Left colon (tissue), 2 donors: ENCODE measurements around the gene MTMR10. TPM values are rescaled to one million over a fixed set of nuclear protein-coding genes. Genes with fewer than 3 reads are reported as not detected.

Source experiments
- ATAC-seq: fragments of 200-7000 bp; cut with Tn5 transposase; one replicate; pipeline ENCODE4 v1.9.1; 2020; ENCODE audit warnings: mild to moderate bottlenecking, moderate library complexity
- DNase-seq, 2 donors: peaks; one replicate each; pipeline ENCODE4 v3.0.0-alpha.2; 2020
- intact Hi-C, 2 donors: fragments of 100-400 bp; cut with DNase I in 1 of 2; cut with micrococcal nuclease in 1 of 2; formaldehyde crosslinking; loops; one replicate each; pipeline versions ENCODE4 v1.11.2 to v1.14.0; 2022; cut with DNase I, micrococcal nuclease
- total RNA-seq, 2 donors: library from RNA; stranded (reverse); fragmentation: NEBNext Ultra II Directional; extraction: Animal tissue kit (Norgen Biotek cat#: 25700); gene quantifications; one replicate each; pipeline ENCODE4 v1.2.1, GENCODE V29; 2021
- donor health status: DM: no; HTN: no; CAD: no.
- donor health status: DM: yes; HTN: yes; CAD: no.

Gene MTMR10
- total RNA-seq, 2 donors from 2014 or later: 16.1 to 32.1 TPM

GRCh38 chr15:31017311-31017710 lies 25.9 kb upstream of the MTMR10 start:
- ATAC-seq (no peak), DNase-seq (no peak)
- intact Hi-C loops: no loop called here

DNA sequence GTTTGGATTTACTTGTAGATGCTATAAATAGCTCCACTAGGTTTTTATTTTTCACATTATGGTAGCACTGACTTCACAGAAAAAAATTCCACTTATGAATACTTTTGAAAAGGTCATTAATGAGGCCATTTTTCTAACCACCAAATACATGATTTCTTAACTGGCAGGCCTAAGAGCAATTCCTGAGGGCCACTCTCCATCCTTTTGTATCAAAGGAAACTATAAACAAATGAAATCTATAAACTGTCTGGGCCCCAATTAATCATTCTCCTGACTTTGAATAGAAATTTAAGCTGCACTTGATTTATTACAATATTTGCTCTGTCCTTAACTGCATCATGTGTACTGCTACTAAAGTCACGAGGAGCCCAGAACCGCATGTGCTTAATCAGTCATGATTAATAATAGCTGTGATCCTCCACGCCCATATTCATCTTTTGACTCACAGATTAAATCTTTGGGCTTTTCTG lies 25.1 kb upstream of the MTMR10 start:
- intact Hi-C loops: no loop called here
- ATAC-seq (no peak), DNase-seq (no peak)

DNA sequence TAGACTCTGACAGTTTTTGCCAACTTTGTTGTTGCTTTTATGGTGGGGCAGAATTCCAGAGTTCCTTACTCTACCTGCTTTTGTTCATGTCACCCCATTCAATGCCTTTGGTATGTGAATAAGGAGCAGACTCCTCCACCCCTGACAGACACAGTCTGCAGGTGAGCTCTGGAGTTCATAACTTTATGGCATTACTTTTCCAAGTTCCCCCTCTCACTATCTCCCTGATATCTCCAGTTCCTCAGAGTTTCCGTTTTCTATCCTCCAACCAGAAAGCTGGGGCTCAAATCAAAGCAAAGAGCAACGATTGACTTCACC lies 23.1 kb upstream of the MTMR10 start:
- intact Hi-C loops: no loop called here
- ATAC-seq: no peak
- DNase-seq: no peak

DNA sequence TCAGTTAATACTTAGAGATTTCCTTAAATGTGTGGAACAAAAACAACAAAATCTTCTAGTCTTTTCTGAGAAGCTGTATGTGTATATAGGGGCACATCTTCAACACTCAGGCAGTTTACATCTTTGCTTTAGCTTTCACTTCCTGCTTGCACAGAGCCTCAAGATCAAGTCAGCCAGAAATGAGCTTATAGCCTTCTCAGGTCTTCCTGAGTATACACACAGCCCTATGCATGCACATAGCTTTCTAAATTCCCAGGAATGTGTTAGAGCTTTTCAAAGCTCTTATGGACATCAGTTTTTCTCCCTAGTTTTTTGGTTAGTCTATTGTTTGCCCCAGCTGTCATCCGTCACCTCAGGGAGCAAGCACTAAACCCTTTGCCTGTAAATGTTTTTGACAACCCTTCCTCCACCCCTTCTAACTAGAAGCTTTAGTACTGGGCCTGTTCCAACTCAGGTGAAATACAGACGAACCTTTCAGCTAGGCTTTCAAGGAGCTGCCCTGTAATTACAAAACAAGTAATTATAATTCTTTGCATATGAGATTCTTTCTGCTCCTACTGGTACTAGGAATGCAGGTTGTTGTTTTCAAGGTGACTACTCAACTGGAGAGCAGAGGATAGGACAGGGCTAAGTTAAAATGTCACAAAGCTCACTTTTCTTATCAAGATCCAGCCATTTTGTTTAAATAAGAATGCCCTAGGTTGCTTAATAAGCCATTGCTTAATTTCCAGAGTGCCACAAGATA lies 22.6 kb upstream of the MTMR10 start:
- ATAC-seq (peak; percentile 56), DNase-seq (no peak)
- intact Hi-C loops: no loop called here

DNA sequence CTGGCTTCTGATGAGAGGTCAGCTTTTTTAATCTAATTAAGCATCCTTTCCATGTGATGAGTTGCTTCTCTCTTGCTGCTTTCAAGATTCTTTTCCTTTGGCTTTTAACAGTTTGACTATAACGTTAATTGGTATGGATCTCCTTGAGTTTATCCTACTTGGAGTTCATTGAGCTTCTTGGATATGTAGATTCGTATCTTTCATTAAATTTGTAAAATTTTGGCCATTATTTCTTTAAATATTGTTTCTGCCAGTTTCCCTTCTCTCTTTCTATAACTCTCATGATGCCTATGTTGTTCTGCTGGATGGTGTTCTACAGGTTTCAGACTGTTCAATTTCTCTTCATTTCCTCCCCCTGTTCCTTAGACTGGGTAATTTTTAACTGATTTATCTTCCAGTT lies 21.0 kb upstream of the MTMR10 start:
- ATAC-seq (no peak), DNase-seq (no peak)
- intact Hi-C loops: no loop called here

- no peak for ATAC-seq
- no peak for DNase-seq
- intact Hi-C loops: no loop called here
Observed at GRCh38 chr15:31010036-31010435, 18.6 kb upstream of the MTMR10 start.

GRCh38 chr15:31005660-31006059 lies 14.2 kb upstream of the MTMR10 start:
- no peak for ATAC-seq
- intact Hi-C loops: no loop called here
- DNase-seq: no peak

DNA sequence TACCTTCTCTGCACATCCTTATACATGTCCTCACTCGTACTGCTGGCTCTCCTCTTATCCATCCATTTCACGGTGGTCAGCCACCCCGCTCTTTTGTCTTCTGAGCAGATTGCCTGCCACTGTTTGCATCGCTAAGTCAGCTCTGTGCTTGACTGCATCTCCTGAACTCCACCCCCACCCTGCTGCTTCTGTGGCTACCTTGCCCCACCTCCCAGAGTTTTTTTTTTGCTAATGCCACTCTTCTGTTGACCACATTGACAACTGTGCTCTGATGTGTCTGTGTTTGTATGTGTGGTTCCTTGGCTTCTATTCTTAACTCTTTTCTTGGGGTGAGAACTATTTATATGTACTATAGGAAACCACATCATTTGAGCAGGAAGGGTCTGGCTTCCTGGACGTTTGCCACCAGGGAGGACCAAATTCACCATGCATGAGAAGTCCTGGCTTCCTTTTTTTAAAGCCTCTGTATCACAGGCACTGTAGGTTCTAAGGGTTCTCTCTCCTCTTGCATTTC lies 12.8 kb upstream of the MTMR10 start:
- DNase-seq: peak; percentile 25 to 26

DNA sequence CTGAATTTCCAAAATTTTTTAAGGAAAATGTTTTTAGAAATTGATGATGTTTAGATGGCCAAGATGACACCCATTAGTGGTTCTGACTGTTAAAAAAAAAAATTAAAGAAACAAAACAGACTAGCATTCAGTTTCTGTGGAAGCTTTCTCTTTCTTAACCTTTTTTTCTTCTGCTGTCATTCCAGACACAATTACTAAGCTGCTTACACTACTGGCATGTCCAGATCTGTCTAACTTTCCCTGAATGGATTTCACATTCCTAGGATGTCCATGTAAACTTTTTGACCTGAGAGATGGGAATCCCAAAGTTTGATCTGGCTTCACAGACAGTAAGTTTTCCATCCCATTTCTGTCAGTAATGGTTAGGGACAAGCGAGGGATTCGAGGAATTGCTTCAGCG lies 10.3 kb upstream of the MTMR10 start:
- intact Hi-C loops: no loop called here
- no peak for DNase-seq
- ATAC-seq: no peak

More for the DNA sequence above, 12.8 kb upstream of the MTMR10 start:
- ATAC-seq: peak; percentile 35
- intact Hi-C loops: no loop called here

DNA sequence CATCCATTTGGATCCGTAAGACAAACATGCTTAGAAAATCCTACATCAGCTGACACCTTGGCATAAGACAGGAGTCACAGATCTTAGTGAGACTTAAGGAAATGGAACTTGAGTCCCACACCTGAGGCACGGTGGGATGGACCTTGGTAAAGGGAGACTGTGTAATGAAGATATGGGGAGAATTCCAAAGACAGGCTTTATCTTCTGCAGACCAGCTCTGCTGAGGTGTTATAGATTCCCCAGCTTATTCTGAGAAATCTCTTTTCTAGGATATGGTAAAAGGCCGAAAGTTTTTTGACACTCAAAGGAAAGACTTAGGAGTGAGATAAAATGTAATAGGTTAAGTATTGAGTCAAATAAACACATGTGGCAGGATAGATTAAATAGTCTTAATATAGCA lies 8.3 kb upstream of the MTMR10 start:
- DNase-seq: no peak
- intact Hi-C loops: no loop called here
- no peak for ATAC-seq

DNA sequence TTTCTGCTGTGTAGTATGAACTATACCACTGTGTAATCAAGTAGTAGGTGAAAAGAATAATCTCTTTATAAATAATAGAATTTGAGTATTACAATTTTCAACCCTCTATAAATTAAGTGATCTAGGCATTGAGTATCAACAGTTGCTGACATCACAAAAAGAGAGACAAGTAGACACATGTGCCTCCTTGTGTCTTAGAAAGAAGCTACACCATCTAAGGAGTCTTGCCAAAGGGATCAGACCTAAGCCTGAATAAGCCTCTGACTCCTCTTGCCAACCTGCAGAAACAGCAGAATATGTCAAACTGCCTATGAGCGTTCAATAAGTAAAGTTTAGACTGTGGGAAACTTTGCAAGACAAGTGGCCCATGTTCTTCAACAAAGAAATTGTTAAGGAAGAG lies 5.8 kb upstream of the MTMR10 start:
- ATAC-seq (no peak), DNase-seq (no peak)
- intact Hi-C loops: no loop called here

DNA sequence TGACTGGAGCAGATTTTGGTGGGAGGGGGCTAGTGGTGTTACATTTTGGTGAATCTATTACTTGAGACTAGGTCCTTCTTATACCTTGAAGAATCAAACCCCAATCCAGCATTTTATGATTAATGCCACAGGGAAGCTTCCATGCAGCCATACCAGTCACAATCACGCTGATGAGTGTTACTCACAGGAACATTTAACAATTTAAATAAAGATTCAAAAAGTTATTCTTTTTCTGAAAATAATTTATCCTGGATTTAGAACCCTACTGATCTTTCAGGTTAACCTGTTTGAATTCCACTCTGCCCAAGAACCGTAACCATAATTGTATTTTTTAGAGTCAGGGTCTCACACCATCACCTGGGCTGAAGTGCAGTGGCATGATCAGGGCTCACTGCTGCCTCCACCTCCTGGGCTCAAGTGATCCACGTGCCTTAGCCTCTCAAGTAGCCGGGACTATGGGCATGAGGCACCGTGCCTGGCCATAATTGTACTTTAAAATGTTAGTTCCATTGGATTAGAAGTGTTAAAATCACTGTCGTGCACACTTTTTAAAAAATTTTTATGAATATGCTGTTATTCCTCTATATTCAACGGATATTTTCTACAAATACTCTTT lies 929 bp upstream of the MTMR10 start:
- no peak for DNase-seq
- intact Hi-C loops: no loop called here
- ATAC-seq: no peak

GRCh38 chr15:30990446-30991254 lies 778 bp downstream of the MTMR10 start:
- intact Hi-C loops: no loop called here
- peak; percentile 28 for ATAC-seq

GRCh38 chr15:30990036-30990435 lies 1.4 kb downstream of the MTMR10 start:
- intact Hi-C loops: no loop called here
- no peak for ATAC-seq
- no peak for DNase-seq

More at GRCh38 chr15:30990446-30991254, 778 bp downstream of the MTMR10 start:
- DNase-seq: no peak

DNA sequence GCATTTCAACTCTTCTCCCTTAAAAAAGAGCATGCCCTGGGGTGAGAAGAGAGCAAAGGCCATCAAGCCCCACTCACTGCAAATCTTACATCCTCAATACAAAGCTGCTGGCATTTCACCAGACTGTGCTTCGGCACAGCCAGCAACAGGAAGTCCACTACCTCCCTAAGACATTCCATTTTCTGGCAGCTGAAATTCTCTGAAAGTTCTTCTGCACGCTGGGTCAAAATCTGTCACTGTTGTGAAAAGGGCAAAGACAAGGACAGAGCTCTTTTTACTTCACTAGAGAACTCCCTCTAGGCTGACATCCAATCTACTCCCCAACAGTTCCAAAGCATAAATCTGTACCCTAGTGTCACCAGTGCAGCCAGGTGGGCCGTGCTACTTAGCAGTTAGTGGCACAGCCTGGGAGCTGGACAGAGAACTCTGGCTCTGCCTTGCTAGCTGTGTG lies 6.3 kb downstream of the MTMR10 start:
- DNase-seq: peak in 1 of 2 donors; percentile 25
- intact Hi-C loops: no loop called here
- peak; percentile 35 for ATAC-seq

- ATAC-seq (no peak), DNase-seq (no peak)
- intact Hi-C loops: no loop called here
Observed at GRCh38 chr15:30984542-30984941, 6.9 kb downstream of the MTMR10 start.

DNA sequence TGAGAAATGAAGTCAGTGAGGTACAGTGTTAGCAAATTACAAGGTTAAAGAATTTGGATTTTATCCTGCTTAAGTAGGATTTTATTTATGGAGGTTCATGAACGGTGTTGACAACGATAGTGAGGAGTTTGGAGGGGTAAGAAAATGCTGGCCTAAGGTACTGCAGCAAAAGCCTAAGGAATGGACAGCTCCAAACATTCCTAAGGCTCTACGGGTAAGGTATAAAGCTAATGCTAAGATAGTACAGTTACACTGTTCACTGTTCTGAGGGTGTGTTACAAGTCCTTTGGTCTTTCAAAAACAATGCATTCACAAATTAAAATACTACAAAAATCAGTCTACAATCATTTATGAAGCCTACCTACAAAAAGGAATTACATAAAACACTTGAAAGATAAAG lies 7.3 kb downstream of the MTMR10 start:
- ATAC-seq: no peak
- intact Hi-C loops: no loop called here
- no peak for DNase-seq

GRCh38 chr15:30979457-30979856 lies 12.0 kb downstream of the MTMR10 start:
- intact Hi-C loops: no loop called here
- ATAC-seq: no peak
- no peak for DNase-seq

DNA sequence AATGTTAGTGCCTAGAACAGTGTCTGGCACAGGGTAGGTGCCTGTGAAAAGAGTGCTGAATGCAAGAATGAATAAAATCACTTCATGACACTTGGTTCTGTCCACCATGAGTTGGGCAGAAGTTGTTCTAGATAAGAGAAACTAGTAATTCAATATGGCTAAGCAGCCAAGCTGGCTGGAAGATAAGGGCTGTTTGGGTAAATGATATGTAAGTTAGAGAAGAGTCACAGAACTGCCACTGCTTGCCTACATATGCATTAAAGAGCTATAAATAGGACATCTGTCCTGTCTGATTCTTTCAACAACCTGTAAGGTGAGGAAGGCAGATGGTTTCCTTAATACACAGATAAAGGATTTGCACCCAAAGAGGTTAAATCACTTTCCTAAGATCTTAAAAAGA lies 13.1 kb downstream of the MTMR10 start:
- intact Hi-C loops: no loop called here
- DNase-seq (no peak), ATAC-seq (no peak)

DNA sequence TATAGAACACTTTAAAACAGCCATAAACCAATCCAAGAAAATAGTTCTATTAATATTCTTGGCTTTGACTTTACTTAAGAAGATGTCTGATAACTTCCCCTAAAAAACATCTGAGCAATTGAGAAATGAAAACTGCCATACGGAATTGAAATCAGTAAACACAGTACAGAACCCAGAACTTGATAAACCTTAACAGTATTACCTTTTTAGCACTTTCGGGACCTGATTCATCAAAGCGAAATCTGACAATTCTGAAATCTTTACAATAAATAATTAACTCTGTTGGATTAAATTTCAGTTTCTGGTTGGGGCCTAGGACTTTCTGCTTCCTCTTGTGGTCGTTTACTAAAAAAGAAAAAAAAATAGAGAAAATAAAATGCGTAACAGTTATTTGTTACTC lies 17.3 kb downstream of the MTMR10 start:
- DNase-seq (no peak), ATAC-seq (no peak)
- intact Hi-C loops: no loop called here
